GM21619 (cell line): ENCODE data around the gene PDLIM3.

Experiments
- ATAC-seq: cut with Tn5 transposase; IDR thresholded peaks from one replicate; pipeline ENCODE4 v1.9.1; 2021; ENCODE audit not compliant: unreplicated experiment

Gene PDLIM3

GRCh38 chr4:185472103-185472542, 63.2 kb downstream of the PDLIM3 start:
- ATAC-seq: no peak

GRCh38 chr4:185471235-185472102, 63.8 kb downstream of the PDLIM3 start, which contains the start of gene CCDC110:
Gene CCDC110, minus strand, starts transcription at chr4:185471733. Its CDS starts 50 bp downstream, at chr4:185471683.
- peak; percentile 82 for ATAC-seq

- ATAC-seq: no peak
Observed at GRCh38 chr4:185470501-185471195, 64.7 kb downstream of the PDLIM3 start.

- ATAC-seq: no peak
Observed at GRCh38 chr4:185469580-185470154, 65.6 kb downstream of the PDLIM3 start.

GRCh38 chr4:185468999-185469398, 66.3 kb downstream of the PDLIM3 start:
- ATAC-seq: no peak

GRCh38 chr4:185467991-185468390, 67.3 kb downstream of the PDLIM3 start:
- ATAC-seq: no peak

GRCh38 chr4:185467101-185467500, 68.2 kb downstream of the PDLIM3 start:
- no peak for ATAC-seq

- no peak for ATAC-seq
Observed at GRCh38 chr4:185465707-185466106, 69.6 kb downstream of the PDLIM3 start.

- ATAC-seq: no peak
Observed at GRCh38 chr4:185464887-185465286, 70.4 kb downstream of the PDLIM3 start.

- no peak for ATAC-seq
Observed at GRCh38 chr4:185464183-185464582, 71.1 kb downstream of the PDLIM3 start.

- ATAC-seq: no peak
Observed at GRCh38 chr4:185463541-185463940, 71.8 kb downstream of the PDLIM3 start.

- ATAC-seq: no peak
Observed at GRCh38 chr4:185461565-185461964, 73.7 kb downstream of the PDLIM3 start.

- ATAC-seq: no peak
Observed at GRCh38 chr4:185457136-185457535, 78.2 kb downstream of the PDLIM3 start.

- ATAC-seq: no peak
Observed at GRCh38 chr4:185456131-185456530, 79.2 kb downstream of the PDLIM3 start.
